Spleen (tissue), 11 donors: ENCODE measurements around the gene DCUN1D4. TPM values are rescaled to one million over a fixed set of nuclear protein-coding genes. Genes with fewer than 3 reads are reported as not detected.

Source experiments
- DNase-seq: peaks from one replicate; pipeline ENCODE4 v3.0.0-alpha.2; 2020
- H3K27ac ChIP-seq, 8 donors: fragments of 200-600 bp; sonication (generic) in 7 of 8; 1 replicate in 4 of 8; 2 replicates in 4 of 8; pipeline versions ENCODE4 v1.5.0 to v1.8.0; 2016 to 2021; ENCODE audit warnings: inconsistent platforms in 4 of 8, mild to moderate bottlenecking in 4 of 8, moderate library complexity in 1 of 8
- H3K27me3 ChIP-seq, 7 donors: fragments of 200-600 bp; sonication (generic) in 6 of 7; replicated peaks in 1 of 7; 1 replicate in 4 of 7; 2 replicates in 3 of 7; pipeline versions ENCODE4 v1.5.0 to v1.8.0; 2016 to 2021; ENCODE audit warnings: inconsistent platforms in 3 of 7, mild to moderate bottlenecking in 1 of 7
- H3K36me3 ChIP-seq, 6 donors: fragments of 200-600 bp; sonication (generic) in 5 of 6; 1 replicate in 4 of 6; 2 replicates in 2 of 6; pipeline versions ENCODE4 v1.5.0 to v1.8.0; 2016 to 2021; ENCODE audit warnings: inconsistent platforms in 2 of 6
- H3K4me1 ChIP-seq, 6 donors: fragments of 200-600 bp; sonication (generic) in 5 of 6; 1 replicate in 3 of 6; 2 replicates in 3 of 6; pipeline versions ENCODE4 v1.5.0 to v1.8.0; 2016 to 2021; ENCODE audit warnings: inconsistent platforms in 3 of 6
- H3K4me3 ChIP-seq, 8 donors: fragments of 200-600 bp; sonication (generic) in 7 of 8; 1 replicate in 4 of 8; 2 replicates in 4 of 8; pipeline versions ENCODE4 v1.5.0 to v1.8.0; 2016 to 2021; ENCODE audit warnings: inconsistent platforms in 4 of 8, mild to moderate bottlenecking in 4 of 8, moderate library complexity in 2 of 8
- H3K9me3 ChIP-seq, 8 donors: fragments of 200-600 bp; sonication (generic) in 7 of 8; 1 replicate in 4 of 8; 2 replicates in 4 of 8; pipeline versions ENCODE4 v1.5.0 to v1.8.0; 2016 to 2021; ENCODE audit warnings: inconsistent platforms in 4 of 8
- CTCF ChIP-seq, 11 experiments: fragments of 200-600 bp in 7 of 11; fragments of 450-650 bp in 4 of 11; sonication (generic) in 4 of 11; IDR thresholded peaks in 8 of 11; conservative IDR thresholded peaks in 3 of 11; 1 replicate in 7 of 11; 2 replicates in 4 of 11; pipeline versions ENCODE4 v1.4.0 to v1.8.0; 2016 to 2021; ENCODE audit warnings: antibody characterized with exemption in 11 of 11, inconsistent platforms in 4 of 11, mild to moderate bottlenecking in 1 of 11
- POLR2A ChIP-seq, 3 donors: fragments of 450-650 bp; IDR thresholded peaks; one replicate each; pipeline ENCODE4 v1.5.1; 2017; ENCODE audit warnings: antibody characterized with exemption in 3 of 3, mild to moderate bottlenecking in 1 of 3
- POLR2AphosphoS5 ChIP-seq, 3 donors: sonication (generic); formaldehyde crosslinking; IDR thresholded peaks; one replicate each; pipeline ENCODE4 v1.5.1; 2017; ENCODE audit warnings: antibody characterized with exemption in 3 of 3
- WGBS, 5 donors: extraction: QIAGEN DNeasy Blood & Tissue Kit in 3 of 5; methylation state at CpG; one replicate each; pipeline versions ENCODE4 v1.1.5 to v1.1.7; 2013 to 2018; 5-methylcytosine and 5-hydroxymethylcytosine counted together
- intact Hi-C: fragments of 100-400 bp; cut with DNase I; formaldehyde crosslinking; loops from one replicate; pipeline ENCODE4 v1.15.0; 2023; ENCODE audit warnings: low total_unique reads
- polyA plus RNA-seq, 3 donors: library from polyadenylated mRNA; stranded (reverse); fragments of 200-250 nt; gene quantifications; one replicate each; pipeline ENCODE4 v1.2.1, GENCODE V29; 2013
- total RNA-seq, 7 donors: library from RNA; depleted of rRNA in 3 of 7; stranded (reverse); fragments of >200 nt in 3 of 7; fragmentation: NEBNext Ultra II Directional in 4 of 7; extraction: Animal tissue kit (Norgen Biotek cat#: 25700) in 4 of 7; gene quantifications; one replicate each; pipeline versions ENCODE4 v1.1.0 to v1.2.1, GENCODE V29; 2016 to 2021
- donor health status: healthy with polysubstance abuse.
- donor health status: DM: no; HTN: no; CAD: no; lungs with moderate emphysema.
- donor health status: DM: no; HTN: no; CAD: no.
- donor health status: Bipolar disorder and iron deficiency.
- donor health status: healthy.
- donor health status: DM: no; HTN: no; CAD: no.
- donor health status: DM: yes; HTN: yes; CAD: no.

Gene DCUN1D4
- total and polyA plus RNA-seq, 10 donors, result 10.8 to 59.8 (median 43.7) TPM

- Histone ChIP-seq H3K4me3 (peak overlapping the region; percentile 81 to 97 (median 94)), H3K36me3 (no peaks in the 10 kb centered on the region), H3K4me1 (peaks cover 0 to 43% (median 21%) of the 10 kb centered on the region in 6 donors), H3K27me3 (no peaks in the 10 kb centered on the region), H3K27ac (peak overlapping the region; percentile 82 to 97 (median 93)), H3K9me3 (no peaks in the 10 kb centered on the region)
- 0 to 3% (median 1%) methylated on average over 39 to 58 of the region's 64 CpGs for WGBS, 5 donors
- intact Hi-C loops, result no loop called here
- DNase-seq, result peak; percentile 92
- no peak for TF ChIP-seq CTCF (IDR thresholded peaks at IDR 0.05 in 8 of 11, conservative IDR thresholded peaks at IDR 0.05 in 3 of 11)
- TF ChIP-seq POLR2A (IDR thresholded peaks at IDR 0.05), result no peak
- no peak for TF ChIP-seq POLR2AphosphoS5 (IDR thresholded peaks at IDR 0.05)
Measured at GRCh38 chr4:51843309-51844152, 578 bp downstream of the DCUN1D4 start.

- H3K9me3 ChIP-seq, result no peaks in the 10 kb centered on the region
- intact Hi-C loops, result no loop called here
- DNase-seq, result peak; percentile 97
- H3K27me3 ChIP-seq, result no peaks in the 10 kb centered on the region
- H3K4me3 ChIP-seq, result peak overlapping the region; percentile 81 to 97 (median 94)
- peaks cover 0 to 47% (median 25%) of the 10 kb centered on the region in 6 donors for H3K4me1 ChIP-seq
- TF ChIP-seq POLR2A (IDR thresholded peaks at IDR 0.05) (no peak), CTCF (IDR thresholded peaks at IDR 0.05 in 8 of 11, conservative IDR thresholded peaks at IDR 0.05 in 3 of 11) (no peak), POLR2AphosphoS5 (IDR thresholded peaks at IDR 0.05) (peak; percentile 71 to 84 (median 81))
- 1 to 2% (median 1%) methylated on average over 30 to 71 of the region's 71 CpGs for WGBS, 5 donors
- H3K36me3 ChIP-seq, result no peaks in the 10 kb centered on the region
- peak overlapping the region; percentile 76 to 97 (median 93) for H3K27ac ChIP-seq
Measured at GRCh38 chr4:51844153-51845054, 1.5 kb downstream of the DCUN1D4 start.

GRCh38 chr4:51845055-51845426 lies 2.1 kb downstream of the DCUN1D4 start:
- Histone ChIP-seq H3K36me3 (no peaks in the 10 kb centered on the region), H3K27me3 (no peaks in the 10 kb centered on the region), H3K27ac (peak overlapping the region; percentile 76 to 97 (median 93)), H3K9me3 (no peaks in the 10 kb centered on the region), H3K4me3 (peak overlapping the region; percentile 81 to 97 (median 94)), H3K4me1 (peaks cover 0 to 49% (median 26%) of the 10 kb centered on the region in 6 donors)
- TF ChIP-seq CTCF (IDR thresholded peaks at IDR 0.05 in 8 of 11, conservative IDR thresholded peaks at IDR 0.05 in 3 of 11), result no peak
- no peak for TF ChIP-seq POLR2A (IDR thresholded peaks at IDR 0.05)
- TF ChIP-seq POLR2AphosphoS5 (IDR thresholded peaks at IDR 0.05), result no peak
- WGBS, 5 donors, result 64 to 68% (median 65%) methylated on average over 6 of the region's 6 CpGs
- intact Hi-C loops, result no loop called here
- DNase-seq, result no peak
